CD14-positive monocyte (primary cell): ENCODE data around the gene ISG15. TPM values are rescaled to one million over a fixed set of nuclear protein-coding genes. Genes with fewer than 3 reads are reported as not detected.

Experiments
- DNase-seq, 3 donors: peaks; one replicate each; pipeline ENCODE4 v3.0.0-alpha.2; 2011 to 2022
- H2AFZ ChIP-seq: 2 replicates; pipeline ENCODE4 v1.6.0; 2012; ENCODE audit warnings: mild to moderate bottlenecking, low read depth, low read length, inconsistent platforms; ENCODE audit not compliant: insufficient read depth, poor library complexity, severe bottlenecking
- H3K27ac ChIP-seq, 2 donors: 1 replicate in 1 of 2; 2 replicates in 1 of 2; pipeline ENCODE4 v1.5.1; 2012 to 2013; ENCODE audit warnings: low read length in 2 of 2, control low read depth in 1 of 2, inconsistent platforms in 1 of 2, low read depth in 1 of 2, mild to moderate bottlenecking in 1 of 2
- H3K27me3 ChIP-seq, 2 donors: one replicate each; pipeline versions ENCODE4 v1.6.0 to v1.6.1; 2011 to 2013; ENCODE audit warnings: low read length in 2 of 2; ENCODE audit not compliant: control insufficient read depth in 2 of 2, insufficient read depth in 2 of 2
- H3K36me3 ChIP-seq, 2 donors: replicated peaks in 1 of 2; 1 replicate in 1 of 2; 2 replicates in 1 of 2; pipeline versions ENCODE4 v1.5.1 to v1.6.1; 2012 to 2013; ENCODE audit warnings: low read length in 2 of 2, control low read depth in 1 of 2, inconsistent platforms in 1 of 2, mild to moderate bottlenecking in 1 of 2; ENCODE audit not compliant: insufficient read depth in 2 of 2, control insufficient read depth in 1 of 2
- H3K4me1 ChIP-seq, 2 donors: 1 replicate in 1 of 2; 2 replicates in 1 of 2; pipeline versions ENCODE4 v1.5.1 to v1.6.1; 2012 to 2013; ENCODE audit warnings: low read length in 2 of 2, control low read depth in 1 of 2, inconsistent platforms in 1 of 2, mild to moderate bottlenecking in 1 of 2, moderate library complexity in 1 of 2; ENCODE audit not compliant: insufficient read depth in 2 of 2, control insufficient read depth in 1 of 2
- H3K4me2 ChIP-seq: replicated peaks from 2 replicates; pipeline ENCODE3; 2012; ENCODE audit warnings: low read length, moderate library complexity, mild to moderate bottlenecking; ENCODE audit not compliant: poor library complexity, severe bottlenecking; ENCODE audit errors: extremely low read depth
- H3K4me3 ChIP-seq, 3 experiments: fragments of 200-600 bp in 1 of 3; sonication (generic) in 1 of 3; replicated peaks in 1 of 3; 1 replicate in 2 of 3; 2 replicates in 1 of 3; pipeline ENCODE4 v1.5.1; 2011 to 2013; ENCODE audit warnings: low read length in 3 of 3, mild to moderate bottlenecking in 3 of 3, control low read depth in 2 of 3, low read depth in 2 of 3, inconsistent platforms in 1 of 3, moderate library complexity in 1 of 3
- H3K79me2 ChIP-seq: 2 replicates; pipeline ENCODE4 v1.6.0; 2012; ENCODE audit warnings: mild to moderate bottlenecking, control low read depth, inconsistent platforms, low read length, moderate library complexity; ENCODE audit not compliant: insufficient read depth
- H3K9ac ChIP-seq: 2 replicates; pipeline ENCODE4 v1.6.0; 2017; ENCODE audit warnings: low read length, mild to moderate bottlenecking; ENCODE audit not compliant: insufficient read depth, poor library complexity, severe bottlenecking
- H3K9me3 ChIP-seq, 2 donors: replicated peaks in 1 of 2; 1 replicate in 1 of 2; 2 replicates in 1 of 2; pipeline versions ENCODE4 v1.5.1 to v1.6.1; 2012 to 2013; ENCODE audit warnings: low read length in 2 of 2, control low read depth in 1 of 2; ENCODE audit not compliant: control insufficient read depth in 1 of 2, insufficient read depth in 1 of 2
- H4K20me1 ChIP-seq: 2 replicates; pipeline ENCODE4 v1.6.0; 2012; ENCODE audit warnings: mild to moderate bottlenecking, low read length, control low read depth, moderate library complexity; ENCODE audit not compliant: insufficient read depth
- H3K27ac Mint-ChIP-seq, 7 donors: one replicate each; pipeline ENCODE4 v1.8.0; 2020; ENCODE audit warnings: mild to moderate bottlenecking in 7 of 7, mixed read lengths in 7 of 7, moderate library complexity in 6 of 7, inconsistent platforms in 2 of 7
- H3K27me3 Mint-ChIP-seq, 3 donors: one replicate each; pipeline ENCODE4 v1.8.0; 2021 to 2022; ENCODE audit warnings: low read depth in 3 of 3, mild to moderate bottlenecking in 3 of 3, mixed read lengths in 3 of 3, moderate library complexity in 3 of 3, inconsistent platforms in 1 of 3
- H3K36me3 Mint-ChIP-seq, 2 donors: one replicate each; pipeline ENCODE4 v1.8.0; 2020; ENCODE audit warnings: mixed read lengths in 2 of 2, inconsistent platforms in 1 of 2, mild to moderate bottlenecking in 1 of 2
- H3K4me1 Mint-ChIP-seq: one replicate; pipeline ENCODE4 v1.8.0; 2020; ENCODE audit warnings: mild to moderate bottlenecking, mixed read lengths
- H3K4me3 Mint-ChIP-seq, 2 donors: one replicate each; pipeline ENCODE4 v1.8.0; 2020; ENCODE audit warnings: mild to moderate bottlenecking in 2 of 2, mixed read lengths in 2 of 2, moderate library complexity in 1 of 2
- H3K9me3 Mint-ChIP-seq, 7 donors: one replicate each; pipeline ENCODE4 v1.8.0; 2020 to 2022; ENCODE audit warnings: mixed read lengths in 7 of 7, mild to moderate bottlenecking in 6 of 7, moderate library complexity in 6 of 7, inconsistent platforms in 2 of 7
- CTCF ChIP-seq: fragments of 200-600 bp; IDR thresholded peaks from one replicate; pipeline ENCODE4 v1.8.0; 2022; ENCODE audit warnings: antibody characterized with exemption, mild to moderate bottlenecking
- WGBS: methylation state at CpG from one replicate; pipeline ENCODE4 v1.1.5; 2013; ENCODE audit warnings: missing lambda C conversion rate; ENCODE audit not compliant: insufficient coverage; 5-methylcytosine and 5-hydroxymethylcytosine counted together
- intact Hi-C, 2 donors: fragments of 100-400 bp; cut with micrococcal nuclease; formaldehyde crosslinking; loops; one replicate each; pipeline versions ENCODE4 v1.15.0 to v1.15.1; 2023
- polyA plus RNA-seq, 3 donors: library from polyadenylated mRNA; depleted of rRNA in 1 of 3; unstranded in 2 of 3; stranded (reverse) in 1 of 3; fragments of 300-500 nt in 2 of 3; fragments of >200 nt in 1 of 3; fragmentation: Illumina TruSeq in 2 of 3; gene quantifications; 1 replicate in 2 of 3; 2 replicates in 1 of 3; pipeline ENCODE4 v1.2.3, GENCODE V29; 2012 to 2021

The ISG15 gene
- polyA plus RNA-seq, 3 donors: 128 to 241 (median 145) TPM

GRCh38 chr1:1043921-1044320, 30.6 kb downstream of the ISG15 start:
- H3K36me3 Mint-ChIP-seq: peaks cover 0 to 2% of the 10 kb centered on the region in 2 donors
- Histone ChIP-seq H3K4me1 (peaks cover 17 to 18% of the 10 kb centered on the region in 2 donors), H3K9me3 (no peaks in the 10 kb centered on the region), H4K20me1 (no peaks in the 10 kb centered on the region), H3K9ac (no peak overlapping the region), H3K79me2 (no peaks in the 10 kb centered on the region), H3K27ac (no peak overlapping the region), H3K27me3 (peaks cover 3 to 16% of the 10 kb centered on the region in 2 donors), H2AFZ (no peak overlapping the region), H3K4me2 (no peak overlapping the region), H3K36me3 (no peaks in the 10 kb centered on the region), H3K4me3 (no peak overlapping the region)
- peaks cover 0 to 11% (median 4%) of the 10 kb centered on the region in 7 donors for H3K9me3 Mint-ChIP-seq
- WGBS: 97% methylated on average over 33 of the region's 33 CpGs
- no peak overlapping the region for H3K27ac Mint-ChIP-seq
- no peak for TF ChIP-seq CTCF
- peaks cover 13% of the 10 kb centered on the region for H3K4me1 Mint-ChIP-seq
- DNase-seq: no peak
- intact Hi-C loops: no loop called here
- H3K27me3 Mint-ChIP-seq: peaks cover 16 to 27% (median 25%) of the 10 kb centered on the region in 3 donors
- H3K4me3 Mint-ChIP-seq: no peak overlapping the region

DNA sequence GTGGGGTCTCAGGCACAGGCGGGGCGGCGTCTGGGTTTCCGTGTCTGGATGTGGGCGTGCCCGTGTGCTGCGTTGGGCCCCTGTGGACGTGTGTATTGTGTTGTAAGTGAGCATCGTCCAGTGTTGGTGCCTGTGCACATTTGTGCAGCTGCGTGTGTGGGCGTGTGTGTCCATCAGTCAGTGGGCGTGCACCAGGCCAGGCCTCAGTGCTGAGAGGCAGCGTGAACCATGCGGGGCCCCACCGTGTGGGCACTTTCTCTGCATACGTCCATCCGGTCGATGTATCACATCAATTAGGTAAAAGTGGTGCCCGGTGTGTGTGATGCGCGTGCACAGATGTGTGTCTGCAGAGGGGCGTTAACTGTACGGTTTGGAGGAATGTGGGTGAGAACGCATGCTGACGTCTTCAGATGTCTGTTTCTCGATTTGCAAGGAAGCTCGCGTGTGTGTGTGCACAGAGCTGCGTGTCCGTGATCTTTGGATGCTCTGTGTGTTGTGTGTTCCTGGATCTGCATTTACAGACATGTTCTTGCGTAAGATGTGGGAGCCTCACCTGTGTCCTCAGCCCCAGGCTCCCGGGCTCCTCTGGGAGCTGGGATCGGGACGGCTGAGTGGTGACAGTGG, 31.3 kb downstream of the ISG15 start:
- Mint-ChIP-seq H3K4me3 (no peak overlapping the region), H3K9me3 (peaks cover 0 to 11% (median 3%) of the 10 kb centered on the region in 7 donors), H3K27ac (no peak overlapping the region), H3K27me3 (peaks cover 9 to 20% (median 19%) of the 10 kb centered on the region in 3 donors), H3K36me3 (peaks cover 0 to under 1% of the 10 kb centered on the region in 2 donors), H3K4me1 (peaks cover 6% of the 10 kb centered on the region)
- intact Hi-C loops: no loop called here
- Histone ChIP-seq H4K20me1 (no peaks in the 10 kb centered on the region), H3K4me2 (no peak overlapping the region), H3K79me2 (no peaks in the 10 kb centered on the region), H3K9ac (no peak overlapping the region), H3K4me1 (peaks cover 11% of the 10 kb centered on the region in 2 donors), H3K27me3 (peaks cover 3 to 10% of the 10 kb centered on the region in 2 donors), H3K9me3 (no peaks in the 10 kb centered on the region), H3K27ac (no peak overlapping the region), H3K36me3 (no peaks in the 10 kb centered on the region), H2AFZ (no peak overlapping the region), H3K4me3 (no peak overlapping the region)
- 91% methylated on average over 31 of the region's 34 CpGs for WGBS
- no peak for TF ChIP-seq CTCF
- no peak for DNase-seq
